AG10803 (cell line): Measurements from ENCODE around the gene EHD4.

Source experiments
- DNase-seq: peaks from one replicate; pipeline ENCODE4 v3.0.0; 2010; ENCODE audit warnings: low read depth
- H3K4me3 ChIP-seq: 2 replicates; pipeline ENCODE4 v1.5.1; 2011; ENCODE audit warnings: mild to moderate bottlenecking, low read length, control low read depth
- TF ChIP-seq, protein P1 (sequence below): conservative IDR thresholded peaks from 2 replicates; pipeline ENCODE4 v1.5.1; 2011; ENCODE audit warnings: mild to moderate bottlenecking, low read length, control low read depth, inconsistent platforms

Gene EHD4

DNA sequence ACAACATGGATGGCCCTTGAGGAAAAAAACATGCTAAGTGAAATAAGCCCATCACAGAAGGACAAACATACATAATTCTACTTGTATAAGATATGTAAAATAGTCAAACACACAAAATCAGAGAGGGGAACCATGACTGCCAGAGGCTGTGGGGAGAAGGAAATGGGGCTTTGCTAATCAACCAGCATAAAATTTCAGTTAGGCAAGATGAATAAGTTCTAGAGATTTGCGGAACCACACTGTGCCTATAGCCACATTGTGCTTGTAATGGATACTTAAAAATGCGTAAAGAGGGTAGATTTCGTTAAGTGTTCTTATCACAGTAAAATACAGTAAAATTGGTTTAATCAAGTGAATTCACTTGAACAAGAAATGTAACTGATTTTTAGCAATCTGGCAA, 44.8 kb downstream of the EHD4 start:
- DNase-seq, result no peak

GRCh38 chr15:41926185-41927056, 45.9 kb downstream of the EHD4 start:
- H3K4me3 ChIP-seq, result no peak overlapping the region
- TF ChIP-seq, protein P1, sequence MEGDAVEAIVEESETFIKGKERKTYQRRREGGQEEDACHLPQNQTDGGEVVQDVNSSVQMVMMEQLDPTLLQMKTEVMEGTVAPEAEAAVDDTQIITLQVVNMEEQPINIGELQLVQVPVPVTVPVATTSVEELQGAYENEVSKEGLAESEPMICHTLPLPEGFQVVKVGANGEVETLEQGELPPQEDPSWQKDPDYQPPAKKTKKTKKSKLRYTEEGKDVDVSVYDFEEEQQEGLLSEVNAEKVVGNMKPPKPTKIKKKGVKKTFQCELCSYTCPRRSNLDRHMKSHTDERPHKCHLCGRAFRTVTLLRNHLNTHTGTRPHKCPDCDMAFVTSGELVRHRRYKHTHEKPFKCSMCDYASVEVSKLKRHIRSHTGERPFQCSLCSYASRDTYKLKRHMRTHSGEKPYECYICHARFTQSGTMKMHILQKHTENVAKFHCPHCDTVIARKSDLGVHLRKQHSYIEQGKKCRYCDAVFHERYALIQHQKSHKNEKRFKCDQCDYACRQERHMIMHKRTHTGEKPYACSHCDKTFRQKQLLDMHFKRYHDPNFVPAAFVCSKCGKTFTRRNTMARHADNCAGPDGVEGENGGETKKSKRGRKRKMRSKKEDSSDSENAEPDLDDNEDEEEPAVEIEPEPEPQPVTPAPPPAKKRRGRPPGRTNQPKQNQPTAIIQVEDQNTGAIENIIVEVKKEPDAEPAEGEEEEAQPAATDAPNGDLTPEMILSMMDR, result 0 out of 2 replicates have a peak, but pooled peaks have one; percentile 5
- DNase-seq, result peak; percentile 51

More for the DNA sequence above, 44.8 kb downstream of the EHD4 start:
- TF ChIP-seq, protein P1, result no peak
- H3K4me3 ChIP-seq, result no peak overlapping the region

- H3K4me3 ChIP-seq, result no peak overlapping the region
- TF ChIP-seq, protein P1, result no peak
- no peak for DNase-seq
These were observed 47.2 kb downstream of the EHD4 start for GRCh38 chr15:41925086-41925608.

GRCh38 chr15:41923401-41923997, 48.9 kb downstream of the EHD4 start:
- H3K4me3 ChIP-seq, result no peak overlapping the region
- TF ChIP-seq, protein P1, result no peak
- no peak for DNase-seq

DNA sequence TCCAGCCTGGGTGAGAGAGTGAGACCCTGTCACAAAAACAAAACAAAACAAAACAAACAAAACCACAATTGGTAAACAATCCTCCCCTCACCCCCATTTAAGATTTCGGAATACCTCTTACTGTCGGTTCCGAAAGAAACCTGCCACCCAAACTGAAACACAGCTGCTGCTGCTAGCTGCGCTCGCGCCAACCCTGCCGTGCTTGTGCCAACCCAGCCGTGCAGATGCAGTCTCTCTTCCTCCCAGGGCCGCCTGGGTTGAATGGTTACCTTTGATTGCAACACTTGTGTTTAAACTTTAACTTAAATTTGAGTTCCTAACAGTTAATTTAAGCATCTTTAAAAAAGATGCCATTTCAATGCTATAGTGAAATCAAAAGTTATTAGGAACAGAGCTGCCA, 50.0 kb downstream of the EHD4 start:
- TF ChIP-seq, protein P1, result no peak

DNA sequence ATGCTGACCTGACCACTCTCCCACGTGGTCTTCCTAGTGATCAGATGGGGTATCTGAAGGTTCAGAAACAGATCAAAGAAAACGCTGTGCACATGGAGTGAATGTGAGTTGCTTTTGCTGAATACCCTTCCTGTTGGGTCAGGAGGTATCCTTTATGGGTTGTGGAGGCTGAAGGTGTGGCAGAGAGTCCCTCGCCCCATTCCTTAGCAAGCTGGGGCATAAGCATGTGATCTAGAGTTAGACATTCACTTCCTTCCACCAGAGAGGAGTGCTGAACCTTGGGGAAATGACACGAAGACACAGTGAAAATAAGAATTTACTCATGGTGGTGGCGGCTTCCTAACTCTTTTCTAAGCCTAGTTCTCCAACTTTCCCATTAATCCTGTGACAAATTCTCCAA, 50.7 kb downstream of the EHD4 start:
- TF ChIP-seq, protein P1, result no peak

More for the DNA sequence above, 50.0 kb downstream of the EHD4 start:
- no peak for DNase-seq
- no peak overlapping the region for H3K4me3 ChIP-seq

More for the DNA sequence above, 50.7 kb downstream of the EHD4 start:
- H3K4me3 ChIP-seq, result no peak overlapping the region
- no peak for DNase-seq
